HG02642 (cell line): ENCODE measurements around the gene CDK11B.
"Not testable (repeated sequence)": the region's sequence is repeated elsewhere in the genome, so short reads cannot be mapped to it uniquely, and the experiment has no call there.

Experiments used
- ATAC-seq: cut with Tn5 transposase; IDR thresholded peaks from one replicate; pipeline ENCODE4 v1.9.1; 2021; ENCODE audit warnings: mild to moderate bottlenecking; ENCODE audit not compliant: unreplicated experiment, poor library complexity

CDK11B gene

GRCh38 chr1:1658583-1659549 lies at the start of gene CDK11B:
TSS of gene CDK11B (minus strand) at chr1:1659004. CDS start at chr1:1657485, 1,519 bp downstream.
- peak; percentile 86 for ATAC-seq

GRCh38 chr1:1707897-1708296 lies 49.1 kb upstream of the CDK11B start:
- not testable (repeated sequence) for ATAC-seq

GRCh38 chr1:1707241-1707640 lies 48.4 kb upstream of the CDK11B start:
- not testable (repeated sequence) for ATAC-seq

- ATAC-seq, result not testable (repeated sequence)
Observed at GRCh38 chr1:1705623-1706022, 46.8 kb upstream of the CDK11B start.

- ATAC-seq, result not testable (repeated sequence)
Observed at GRCh38 chr1:1704284-1704957, 45.6 kb upstream of the CDK11B start.

GRCh38 chr1:1703796-1704195 lies 45.0 kb upstream of the CDK11B start:
- no peak for ATAC-seq

- not testable (repeated sequence) for ATAC-seq
Observed at GRCh38 chr1:1702506-1702905, 43.7 kb upstream of the CDK11B start.

GRCh38 chr1:1700557-1700956 lies 41.8 kb upstream of the CDK11B start:
- not testable (repeated sequence) for ATAC-seq

- not testable (repeated sequence) for ATAC-seq
Observed at GRCh38 chr1:1700067-1700466, 41.3 kb upstream of the CDK11B start.

GRCh38 chr1:1699061-1699460 lies 40.3 kb upstream of the CDK11B start:
- not testable (repeated sequence) for ATAC-seq

- not testable (repeated sequence) for ATAC-seq
Observed at GRCh38 chr1:1697358-1698183, 38.8 kb upstream of the CDK11B start.

- not testable (repeated sequence) for ATAC-seq
Observed at GRCh38 chr1:1696431-1697357, 37.9 kb upstream of the CDK11B start.

GRCh38 chr1:1692714-1693647 lies 34.2 kb upstream of the CDK11B start, which contains the start of gene SLC35E2B:
TSS of gene SLC35E2B (minus strand) at chr1:1692795. CDS start at chr1:1676699, 16,096 bp downstream.
- peak; percentile 79 for ATAC-seq

- ATAC-seq, result not testable (repeated sequence)
Observed at GRCh38 chr1:1692324-1692713, 33.5 kb upstream of the CDK11B start.

GRCh38 chr1:1691443-1691842 lies 32.6 kb upstream of the CDK11B start:
- not testable (repeated sequence) for ATAC-seq

- not testable (repeated sequence) for ATAC-seq
Observed at GRCh38 chr1:1689526-1689925, 30.7 kb upstream of the CDK11B start.

GRCh38 chr1:1687846-1688245 lies 29.0 kb upstream of the CDK11B start:
- no peak for ATAC-seq
